K562 (cell line): ENCODE data around the gene TMEM33. TPM values are rescaled to one million over a fixed set of nuclear protein-coding genes. Genes with fewer than 3 reads are reported as not detected.

Source experiments
- ARID3B ChIP-seq: fragments of 250-450 bp; sonication (Bioruptor Pico); IDR thresholded peaks from 2 replicates; pipeline ENCODE4 v1.4.0; 2020; ENCODE audit warnings: borderline replicate concordance
- ASH1L ChIP-seq: fragments of 450-650 bp; IDR thresholded peaks from 2 replicates; pipeline ENCODE4 v1.6.1; 2018; ENCODE audit warnings: borderline replicate concordance, mild to moderate bottlenecking, low read depth; ENCODE audit not compliant: partially characterized antibody
- CCAR2 ChIP-seq: fragments of 200-400 bp; formaldehyde crosslinking; IDR thresholded peaks from 2 replicates; pipeline ENCODE4 v1.6.1; 2017; ENCODE audit warnings: mild to moderate bottlenecking, low read depth, low read length
- HDAC2 ChIP-seq: fragments of 450-650 bp; IDR thresholded peaks from 2 replicates; pipeline ENCODE4 v1.6.1; 2016; ENCODE audit warnings: mild to moderate bottlenecking
- KLF10 ChIP-seq: fragments of 250-450 bp; sonication (Bioruptor Pico); IDR thresholded peaks from 2 replicates; pipeline ENCODE4 v1.6.1; 2021; ENCODE audit warnings: matching md5 sums
- KLF6 ChIP-seq: fragments of 250-450 bp; sonication (Bioruptor Pico); IDR thresholded peaks from 2 replicates; pipeline ENCODE4 v1.4.0; 2020; ENCODE audit warnings: mild to moderate bottlenecking, moderate library complexity, borderline replicate concordance
- MECOM ChIP-seq: fragments of 250-450 bp; sonication (Bioruptor Pico); IDR thresholded peaks from 2 replicates; pipeline ENCODE4 v1.8.0; 2022; ENCODE audit warnings: inconsistent platforms
- MYC ChIP-seq, 2 experiments: fragments of 250-450 bp in 1 of 2; sonication (Bioruptor Pico) in 1 of 2; IDR thresholded peaks; 2 replicates each; pipeline versions ENCODE4 v1.5.1 to v1.6.1; 2012 to 2021; ENCODE audit warnings: low read depth in 2 of 2, borderline replicate concordance in 1 of 2, improper control_type of control experiment in 1 of 2, low read length in 1 of 2, mild to moderate bottlenecking in 1 of 2, moderate library complexity in 1 of 2
- NFATC3 ChIP-seq: fragments of 450-650 bp; IDR thresholded peaks from 2 replicates; pipeline ENCODE4 v1.6.1; 2017; ENCODE audit warnings: mild to moderate bottlenecking
- NFRKB ChIP-seq: fragments of 450-650 bp; IDR thresholded peaks from 2 replicates; pipeline ENCODE4 v1.6.1; 2016; ENCODE audit warnings: low read depth
- RBBP5 ChIP-seq: fragments of 200-600 bp; sonication (generic); IDR thresholded peaks from 2 replicates; pipeline ENCODE4 v1.6.1; 2012; ENCODE audit warnings: borderline replicate concordance, mild to moderate bottlenecking, low read length, control low read depth, inconsistent platforms; ENCODE audit not compliant: insufficient read depth, poor library complexity, severe bottlenecking
- SPI1 ChIP-seq: IDR thresholded peaks from 2 replicates; pipeline ENCODE4 v1.6.1; 2011; ENCODE audit warnings: low read depth, low read length, control low read depth, borderline replicate concordance
- TBP ChIP-seq: optimal IDR thresholded peaks from 2 replicates; pipeline ENCODE3; 2011; ENCODE audit warnings: low read depth, low read length, improper control_type of control experiment
- TFAP4 ChIP-seq: sonication (generic); formaldehyde crosslinking; IDR thresholded peaks from 2 replicates; pipeline ENCODE4 v1.8.0; 2022; ENCODE audit warnings: missing genetic modification reagents, mild to moderate bottlenecking, moderate library complexity, borderline replicate concordance
- polyA plus RNA-seq, 8 experiments: library from polyadenylated mRNA; depleted of rRNA in 4 of 8; stranded (reverse) in 5 of 8; unstranded in 3 of 8; fragments of >200 nt; fragmentation: Nextera tagmentation in 2 of 8; fragmentation: Illumina TruSeq in 1 of 8; extraction: Ambion mirVana in 2 of 8; extraction: Trizol in 1 of 8; gene quantifications; 2 replicates each; pipeline versions ENCODE4 v1.2.1 to v1.2.3, GENCODE V29; 2011 to 2014; ENCODE audit warnings: inconsistent platforms in 1 of 8, missing spikeins in 1 of 8
- total RNA-seq, 7 experiments: library from RNA; depleted of rRNA in 6 of 7; stranded (reverse); fragments of >200 nt in 6 of 7; fragmentation: Illumina TruSeq in 2 of 7; extraction: Trizol in 2 of 7; gene quantifications; 2 replicates each; pipeline versions ENCODE4 v1.2.1 to v1.2.3, GENCODE V29; 2011 to 2021; ENCODE audit warnings: low replicate concordance in 1 of 7
- TF ChIP-seq, protein P1 (sequence below): fragments of 250-450 bp; sonication (Bioruptor Pico); IDR thresholded peaks from 2 replicates; pipeline ENCODE4 v1.4.0; 2020

TMEM33 gene
- total and polyA plus RNA-seq, 9 of the 15 experiments (the other 6 are each of a cell fraction or from before 2014, with no cell fraction given), result 16.8 to 85.9 (median 67.9) TPM

DNA sequence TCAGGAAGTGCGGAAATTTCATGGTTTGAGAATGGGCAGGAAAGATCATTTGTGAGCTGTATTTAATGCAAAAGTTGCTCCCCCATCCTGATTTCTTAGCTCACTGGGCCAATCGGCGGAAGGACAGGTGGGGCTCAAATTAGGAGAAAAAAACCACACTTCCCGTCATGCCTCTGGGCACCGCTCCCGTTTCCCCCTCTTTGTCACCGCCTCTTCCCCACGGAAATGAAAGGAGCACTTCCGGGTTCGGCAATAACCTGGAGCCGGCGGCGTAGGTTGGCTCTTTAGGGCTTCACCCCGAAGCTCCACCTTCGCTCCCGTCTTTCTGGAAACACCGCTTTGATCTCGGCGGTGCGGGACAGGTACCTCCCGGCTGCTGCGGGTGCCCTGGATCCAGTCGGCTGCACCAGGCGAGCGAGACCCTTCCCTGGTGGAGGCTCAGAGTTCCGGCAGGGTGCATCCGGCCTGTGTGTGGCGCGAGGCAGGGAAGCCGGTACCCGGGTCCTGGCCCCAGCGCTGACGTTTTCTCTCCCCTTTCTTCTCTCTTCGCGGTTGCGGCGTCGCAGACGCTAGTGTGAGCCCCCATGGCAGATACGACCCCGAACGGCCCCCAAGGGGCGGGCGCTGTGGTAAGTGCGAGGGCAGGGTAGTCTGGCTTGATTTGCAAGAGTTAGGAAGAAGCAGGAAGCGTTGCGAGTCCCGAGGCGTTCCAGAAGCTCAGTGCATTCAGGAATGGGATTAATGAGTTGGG, at the start of gene TMEM33 (continued):
- TF ChIP-seq MYC (IDR thresholded peaks at IDR 0.05; ENCODE audit: low read depth, low read length), result peak; percentile 40; the same call in 1 of the 2 replicates
- TF ChIP-seq MYC (CRISPR knock-in tag; IDR thresholded peaks at IDR 0.05; ENCODE audit: borderline replicate concordance, low read depth), result no peak
- TF ChIP-seq SPI1, result peak; percentile 71
- no peak for TF ChIP-seq KLF10 (CRISPR knock-in tag)
- no peak for TF ChIP-seq CCAR2
- TF ChIP-seq KLF6 (CRISPR knock-in tag), result no peak
- TF ChIP-seq MECOM, result no peak
- peak; percentile 53; the same call in 1 of the 2 replicates for TF ChIP-seq TFAP4
- no peak for TF ChIP-seq ARID3B (CRISPR knock-in tag)
- peak; percentile 95 for TF ChIP-seq RBBP5
- peak; percentile 41; the same call in 1 of the 2 replicates for TF ChIP-seq HDAC2
- TF ChIP-seq, protein P1, sequence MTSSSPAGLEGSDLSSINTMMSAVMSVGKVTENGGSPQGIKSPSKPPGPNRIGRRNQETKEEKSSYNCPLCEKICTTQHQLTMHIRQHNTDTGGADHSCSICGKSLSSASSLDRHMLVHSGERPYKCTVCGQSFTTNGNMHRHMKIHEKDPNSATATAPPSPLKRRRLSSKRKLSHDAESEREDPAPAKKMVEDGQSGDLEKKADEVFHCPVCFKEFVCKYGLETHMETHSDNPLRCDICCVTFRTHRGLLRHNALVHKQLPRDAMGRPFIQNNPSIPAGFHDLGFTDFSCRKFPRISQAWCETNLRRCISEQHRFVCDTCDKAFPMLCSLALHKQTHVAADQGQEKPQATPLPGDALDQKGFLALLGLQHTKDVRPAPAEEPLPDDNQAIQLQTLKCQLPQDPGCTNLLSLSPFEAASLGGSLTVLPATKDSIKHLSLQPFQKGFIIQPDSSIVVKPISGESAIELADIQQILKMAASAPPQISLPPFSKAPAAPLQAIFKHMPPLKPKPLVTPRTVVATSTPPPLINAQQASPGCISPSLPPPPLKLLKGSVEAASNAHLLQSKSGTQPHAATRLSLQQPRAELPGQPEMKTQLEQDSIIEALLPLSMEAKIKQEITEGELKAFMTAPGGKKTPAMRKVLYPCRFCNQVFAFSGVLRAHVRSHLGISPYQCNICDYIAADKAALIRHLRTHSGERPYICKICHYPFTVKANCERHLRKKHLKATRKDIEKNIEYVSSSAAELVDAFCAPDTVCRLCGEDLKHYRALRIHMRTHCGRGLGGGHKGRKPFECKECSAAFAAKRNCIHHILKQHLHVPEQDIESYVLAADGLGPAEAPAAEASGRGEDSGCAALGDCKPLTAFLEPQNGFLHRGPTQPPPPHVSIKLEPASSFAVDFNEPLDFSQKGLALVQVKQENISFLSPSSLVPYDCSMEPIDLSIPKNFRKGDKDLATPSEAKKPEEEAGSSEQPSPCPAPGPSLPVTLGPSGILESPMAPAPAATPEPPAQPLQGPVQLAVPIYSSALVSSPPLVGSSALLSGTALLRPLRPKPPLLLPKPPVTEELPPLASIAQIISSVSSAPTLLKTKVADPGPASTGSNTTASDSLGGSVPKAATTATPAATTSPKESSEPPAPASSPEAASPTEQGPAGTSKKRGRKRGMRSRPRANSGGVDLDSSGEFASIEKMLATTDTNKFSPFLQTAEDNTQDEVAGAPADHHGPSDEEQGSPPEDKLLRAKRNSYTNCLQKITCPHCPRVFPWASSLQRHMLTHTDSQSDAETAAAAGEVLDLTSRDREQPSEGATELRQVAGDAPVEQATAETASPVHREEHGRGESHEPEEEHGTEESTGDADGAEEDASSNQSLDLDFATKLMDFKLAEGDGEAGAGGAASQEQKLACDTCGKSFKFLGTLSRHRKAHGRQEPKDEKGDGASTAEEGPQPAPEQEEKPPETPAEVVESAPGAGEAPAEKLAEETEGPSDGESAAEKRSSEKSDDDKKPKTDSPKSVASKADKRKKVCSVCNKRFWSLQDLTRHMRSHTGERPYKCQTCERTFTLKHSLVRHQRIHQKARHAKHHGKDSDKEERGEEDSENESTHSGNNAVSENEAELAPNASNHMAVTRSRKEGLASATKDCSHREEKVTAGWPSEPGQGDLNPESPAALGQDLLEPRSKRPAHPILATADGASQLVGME, result no peak
- no peak for TF ChIP-seq NFATC3
- TF ChIP-seq NFRKB, result no peak
- TF ChIP-seq TBP, result peak; percentile 76
- peak; percentile 69 for TF ChIP-seq ASH1L
